Neural cell (in vitro differentiated cells): ENCODE measurements around the gene CSNK1G3. TPM values are rescaled to one million over a fixed set of nuclear protein-coding genes. Genes with fewer than 3 reads are reported as not detected.

Source experiments
- H2AFZ ChIP-seq: fragments of 200-600, 300-800 bp; sonication (generic), shearing (Covaris generic); 2 replicates; pipeline ENCODE4 v1.6.0; 2014; ENCODE audit warnings: low read depth, mild to moderate bottlenecking, antibody characterized with exemption, low read length, moderate library complexity
- H3F3A ChIP-seq: fragments of 200-600 bp; shearing (Covaris generic); 2 replicates; pipeline ENCODE4 v1.6.1; 2016; ENCODE audit warnings: mild to moderate bottlenecking, moderate library complexity, mixed read lengths, antibody characterized with exemption, low read length; ENCODE audit not compliant: insufficient read depth, poor library complexity, severe bottlenecking
- H3K27ac ChIP-seq: fragments of 200-600, 300-800 bp; sonication (generic), shearing (Covaris generic); 2 replicates; pipeline ENCODE4 v1.5.1; 2014; ENCODE audit warnings: mild to moderate bottlenecking, low read length, moderate library complexity
- H3K27me3 ChIP-seq: fragments of 300-800, 200-600 bp; sonication (generic), shearing (Covaris generic); 2 replicates; pipeline ENCODE4 v1.6.0; 2014; ENCODE audit warnings: mild to moderate bottlenecking, low read depth, low read length, moderate library complexity; ENCODE audit not compliant: insufficient read depth
- H3K36me3 ChIP-seq: fragments of 300-800, 200-600 bp; sonication (generic), shearing (Covaris generic); 2 replicates; pipeline ENCODE4 v1.5.1; 2014; ENCODE audit warnings: mild to moderate bottlenecking, antibody characterized with exemption, low read length, moderate library complexity; ENCODE audit not compliant: insufficient read depth
- H3K4me2 ChIP-seq: fragments of 300-800, 200-600 bp; sonication (generic), shearing (Covaris generic); 2 replicates; pipeline ENCODE4 v1.6.0; 2014; ENCODE audit warnings: mild to moderate bottlenecking, low read length
- H3K4me3 ChIP-seq: fragments of 300-800, 200-600 bp; sonication (generic), shearing (Covaris generic); 2 replicates; pipeline ENCODE4 v1.5.1; 2014; ENCODE audit warnings: mild to moderate bottlenecking, low read length, moderate library complexity
- H3K79me2 ChIP-seq: fragments of 200-600 bp; shearing (Covaris generic); replicated peaks from 2 replicates; pipeline ENCODE4 v1.6.0; 2014; ENCODE audit warnings: mild to moderate bottlenecking, low read length, moderate library complexity; ENCODE audit not compliant: insufficient read depth
- H3K9ac ChIP-seq: fragments of 300-800, 200-600 bp; sonication (generic), shearing (Covaris generic); 2 replicates; pipeline ENCODE4 v1.6.1; 2016; ENCODE audit warnings: mild to moderate bottlenecking, low read length, mixed read lengths
- H3K9me2 ChIP-seq: fragments of 200-600 bp; shearing (Covaris generic); 2 replicates; pipeline ENCODE4 v1.6.1; 2016; ENCODE audit warnings: mild to moderate bottlenecking, low read length, mixed read lengths; ENCODE audit not compliant: insufficient read depth
- H3K9me3 ChIP-seq: fragments of 200-600, 300-800 bp; sonication (generic), shearing (Covaris generic); 2 replicates; pipeline ENCODE4 v1.6.1; 2016; ENCODE audit warnings: mild to moderate bottlenecking, mixed run types, low read length, moderate library complexity, mixed read lengths
- H4K20me1 ChIP-seq: fragments of 200-600 bp; shearing (Covaris generic); 2 replicates; pipeline ENCODE4 v1.6.1; 2016; ENCODE audit warnings: mild to moderate bottlenecking, mixed run types; ENCODE audit not compliant: insufficient read depth
- EP300 ChIP-seq: fragments of 450-650 bp; conservative IDR thresholded peaks from 2 replicates; pipeline ENCODE4 v1.6.1; 2014; ENCODE audit warnings: antibody characterized with exemption, mild to moderate bottlenecking, moderate library complexity; ENCODE audit not compliant: poor library complexity, severe bottlenecking
- EZH2 ChIP-seq: fragments of 200-600, 300-800 bp; shearing (Covaris generic), sonication (generic); IDR thresholded peaks from 2 replicates; pipeline ENCODE4 v1.6.1; 2014; ENCODE audit warnings: antibody characterized with exemption, low read length, borderline replicate concordance, mild to moderate bottlenecking; ENCODE audit not compliant: insufficient read depth, poor library complexity, severe bottlenecking
- MXI1 ChIP-seq: fragments of 450-650 bp; conservative IDR thresholded peaks from 2 replicates; pipeline ENCODE4 v1.6.1; 2014; ENCODE audit warnings: antibody characterized with exemption, mild to moderate bottlenecking; ENCODE audit not compliant: poor library complexity, severe bottlenecking
- POLR2AphosphoS5 ChIP-seq: IDR thresholded peaks from 2 replicates; pipeline ENCODE4 v1.6.1; 2012
- RAD21 ChIP-seq: fragments of 450-650 bp; conservative IDR thresholded peaks from 2 replicates; pipeline ENCODE4 v1.6.1; 2014; ENCODE audit warnings: antibody characterized with exemption, mild to moderate bottlenecking, moderate library complexity
- REST ChIP-seq: IDR thresholded peaks from 2 replicates; pipeline ENCODE4 v1.6.1; 2012; ENCODE audit warnings: borderline replicate concordance
- SMC3 ChIP-seq: fragments of 450-650 bp; conservative IDR thresholded peaks from 2 replicates; pipeline ENCODE4 v1.6.1; 2014; ENCODE audit warnings: antibody characterized with exemption, mild to moderate bottlenecking, moderate library complexity; ENCODE audit not compliant: poor library complexity
- TAF1 ChIP-seq: IDR thresholded peaks from 2 replicates; pipeline ENCODE4 v1.6.1; 2012; ENCODE audit warnings: low read depth
- polyA plus RNA-seq: library from polyadenylated mRNA; depleted of rRNA; stranded (reverse); fragments of >200 nt; gene quantifications from 2 replicates; pipeline ENCODE4 v1.2.3, GENCODE V29; 2014
- TF ChIP-seq, protein P1 (sequence below): fragments of 450-650 bp; IDR thresholded peaks from 2 replicates; pipeline ENCODE4 v1.5.1; 2014; ENCODE audit warnings: antibody characterized with exemption, mild to moderate bottlenecking, moderate library complexity; ENCODE audit not compliant: poor library complexity, severe bottlenecking

The CSNK1G3 gene
- polyA plus RNA-seq, 1 donor from 2014 or later, result 29.1 TPM

- H3K4me3 ChIP-seq, result no peak overlapping the region
- H2AFZ ChIP-seq, result no peak overlapping the region
- no peaks in the 10 kb centered on the region for H3K9me3 ChIP-seq
- TF ChIP-seq POLR2AphosphoS5 (no peak), MXI1 (no peak), REST (no peak), EP300 (no peak), EZH2 (no peak), TAF1 (no peak), SMC3 (no peak), RAD21 (no peak)
- TF ChIP-seq, protein P1, sequence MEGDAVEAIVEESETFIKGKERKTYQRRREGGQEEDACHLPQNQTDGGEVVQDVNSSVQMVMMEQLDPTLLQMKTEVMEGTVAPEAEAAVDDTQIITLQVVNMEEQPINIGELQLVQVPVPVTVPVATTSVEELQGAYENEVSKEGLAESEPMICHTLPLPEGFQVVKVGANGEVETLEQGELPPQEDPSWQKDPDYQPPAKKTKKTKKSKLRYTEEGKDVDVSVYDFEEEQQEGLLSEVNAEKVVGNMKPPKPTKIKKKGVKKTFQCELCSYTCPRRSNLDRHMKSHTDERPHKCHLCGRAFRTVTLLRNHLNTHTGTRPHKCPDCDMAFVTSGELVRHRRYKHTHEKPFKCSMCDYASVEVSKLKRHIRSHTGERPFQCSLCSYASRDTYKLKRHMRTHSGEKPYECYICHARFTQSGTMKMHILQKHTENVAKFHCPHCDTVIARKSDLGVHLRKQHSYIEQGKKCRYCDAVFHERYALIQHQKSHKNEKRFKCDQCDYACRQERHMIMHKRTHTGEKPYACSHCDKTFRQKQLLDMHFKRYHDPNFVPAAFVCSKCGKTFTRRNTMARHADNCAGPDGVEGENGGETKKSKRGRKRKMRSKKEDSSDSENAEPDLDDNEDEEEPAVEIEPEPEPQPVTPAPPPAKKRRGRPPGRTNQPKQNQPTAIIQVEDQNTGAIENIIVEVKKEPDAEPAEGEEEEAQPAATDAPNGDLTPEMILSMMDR, result no peak
- no peaks in the 10 kb centered on the region for H3F3A ChIP-seq
- no peak overlapping the region for H3K9ac ChIP-seq
- no peaks in the 10 kb centered on the region for H4K20me1 ChIP-seq
- no peaks in the 10 kb centered on the region for H3K79me2 ChIP-seq
- H3K27ac ChIP-seq, result no peak overlapping the region
- H3K36me3 ChIP-seq, result no peaks in the 10 kb centered on the region
- no peaks in the 10 kb centered on the region for H3K9me2 ChIP-seq
- no peaks in the 10 kb centered on the region for H3K27me3 ChIP-seq
- no peak overlapping the region for H3K4me2 ChIP-seq
Observed at GRCh38 chr5:123503299-123503698, 8.7 kb upstream of the CSNK1G3 start.

- TF ChIP-seq POLR2AphosphoS5, result no peak
- no peak for TF ChIP-seq MXI1
- no peak for TF ChIP-seq SMC3
- no peak for TF ChIP-seq REST
- no peak for TF ChIP-seq EZH2
- TF ChIP-seq, protein P1, result no peak
- TF ChIP-seq EP300, result no peak
- TF ChIP-seq RAD21, result no peak
- no peak for TF ChIP-seq TAF1
- H3K9me2 ChIP-seq, result no peaks in the 10 kb centered on the region
- H2AFZ ChIP-seq, result no peak overlapping the region
- H3K27ac ChIP-seq, result no peak overlapping the region
- H3K9ac ChIP-seq, result no peak overlapping the region
- H3K4me2 ChIP-seq, result no peak overlapping the region
- H3K79me2 ChIP-seq, result no peaks in the 10 kb centered on the region
- H3K4me3 ChIP-seq, result no peak overlapping the region
- H3K27me3 ChIP-seq, result no peaks in the 10 kb centered on the region
- no peaks in the 10 kb centered on the region for H4K20me1 ChIP-seq
- H3K36me3 ChIP-seq, result no peaks in the 10 kb centered on the region
- no peaks in the 10 kb centered on the region for H3K9me3 ChIP-seq
- no peaks in the 10 kb centered on the region for H3F3A ChIP-seq
Observed at GRCh38 chr5:123505633-123506032, 6.3 kb upstream of the CSNK1G3 start.
